BLaER1 (cell line): Measurements from ENCODE around the gene GPR55.
A peak's percentile ranks its signal among the peaks of the same experiment; 100 is the strongest.

Experiments
- H3K27ac ChIP-seq: shearing (Covaris generic); formaldehyde crosslinking; 2 replicates; pipeline ENCODE4 v1.8.1; 2022
- H3K27me3 ChIP-seq: shearing (Covaris generic); formaldehyde crosslinking; 2 replicates; pipeline ENCODE4 v1.8.1; 2022
- H3K36me3 ChIP-seq: shearing (Covaris generic); formaldehyde crosslinking; 2 replicates; pipeline ENCODE4 v1.8.1; 2022
- H3K4me1 ChIP-seq: shearing (Covaris generic); formaldehyde crosslinking; 2 replicates; pipeline ENCODE4 v1.8.1; 2022
- H3K4me2 ChIP-seq: shearing (Covaris generic); formaldehyde crosslinking; 2 replicates; pipeline ENCODE4 v1.8.1; 2022
- H3K4me3 ChIP-seq: shearing (Covaris generic); formaldehyde crosslinking; 2 replicates; pipeline ENCODE4 v1.8.1; 2022
- H3K9ac ChIP-seq: shearing (Covaris generic); formaldehyde crosslinking; 2 replicates; pipeline ENCODE4 v1.8.1; 2022
- H3K9me3 ChIP-seq: shearing (Covaris generic); formaldehyde crosslinking; 2 replicates; pipeline ENCODE4 v1.8.1; 2022
- H4K20me1 ChIP-seq: shearing (Covaris generic); formaldehyde crosslinking; 2 replicates; pipeline ENCODE4 v1.8.1; 2022
- Cebpa-rat ChIP-seq: shearing (Covaris generic); IDR thresholded peaks from 2 replicates; pipeline ENCODE4 v1.8.1; 2022

Gene GPR55

DNA sequence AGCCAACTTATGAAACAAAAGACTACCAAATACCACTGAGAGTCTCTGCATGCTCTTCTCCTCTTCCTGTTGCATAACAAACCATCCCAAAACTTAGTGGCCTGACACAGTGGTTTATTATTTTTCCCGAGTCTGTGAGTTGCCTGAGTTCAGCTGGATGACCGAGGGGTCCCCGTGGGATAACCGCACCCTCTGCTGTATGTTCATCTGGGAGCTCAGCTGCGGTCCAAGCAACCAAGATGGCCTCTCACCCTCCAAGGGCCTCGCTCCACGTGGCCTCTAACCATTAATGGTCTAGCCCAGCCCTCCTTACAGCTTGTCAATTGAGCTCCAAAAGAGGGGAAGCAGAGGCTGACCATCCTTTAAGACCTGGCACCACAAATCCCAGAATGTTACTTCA lies 43.2 kb downstream of the GPR55 start:
- H3K9me3 ChIP-seq: no peaks in the 10 kb centered on the region
- no peak overlapping the region for H3K9ac ChIP-seq
- H3K27me3 ChIP-seq: no peaks in the 10 kb centered on the region
- no peak overlapping the region for H3K27ac ChIP-seq
- peaks cover 38% of the 10 kb centered on the region for H3K4me1 ChIP-seq
- H4K20me1 ChIP-seq: peaks cover 8% of the 10 kb centered on the region; the same call in 1 of the 2 replicates
- no peak for TF ChIP-seq Cebpa-rat
- no peak overlapping the region for H3K4me2 ChIP-seq
- no peak overlapping the region for H3K4me3 ChIP-seq
- H3K36me3 ChIP-seq: peaks cover 34% of the 10 kb centered on the region

DNA sequence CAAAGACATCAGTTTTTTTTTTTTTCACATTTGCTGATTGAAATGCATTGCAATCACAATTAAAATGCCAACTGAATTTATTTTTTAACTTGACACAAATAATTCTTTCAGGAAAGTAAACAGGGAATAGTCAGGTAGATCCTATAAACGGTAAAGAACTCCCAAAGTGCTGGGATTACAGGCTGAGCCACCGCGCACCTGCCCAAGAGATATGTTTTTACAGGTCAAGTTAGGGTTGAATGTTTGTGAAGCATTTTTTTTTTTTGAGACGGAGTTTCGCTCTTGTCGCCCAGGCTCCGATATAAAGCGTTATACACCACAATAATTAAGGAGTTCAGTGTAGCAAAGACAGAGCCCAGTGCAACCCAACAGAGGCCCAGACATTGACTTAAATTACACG lies 45.2 kb downstream of the GPR55 start:
- Histone ChIP-seq H3K4me1 (peaks cover 42% of the 10 kb centered on the region), H3K9ac (no peak overlapping the region), H3K4me2 (no peak overlapping the region), H3K36me3 (peaks cover 54% of the 10 kb centered on the region), H4K20me1 (peaks cover 13% of the 10 kb centered on the region; the same call in 1 of the 2 replicates), H3K27ac (no peak overlapping the region), H3K4me3 (no peak overlapping the region), H3K27me3 (no peaks in the 10 kb centered on the region), H3K9me3 (no peaks in the 10 kb centered on the region)
- no peak for TF ChIP-seq Cebpa-rat

DNA sequence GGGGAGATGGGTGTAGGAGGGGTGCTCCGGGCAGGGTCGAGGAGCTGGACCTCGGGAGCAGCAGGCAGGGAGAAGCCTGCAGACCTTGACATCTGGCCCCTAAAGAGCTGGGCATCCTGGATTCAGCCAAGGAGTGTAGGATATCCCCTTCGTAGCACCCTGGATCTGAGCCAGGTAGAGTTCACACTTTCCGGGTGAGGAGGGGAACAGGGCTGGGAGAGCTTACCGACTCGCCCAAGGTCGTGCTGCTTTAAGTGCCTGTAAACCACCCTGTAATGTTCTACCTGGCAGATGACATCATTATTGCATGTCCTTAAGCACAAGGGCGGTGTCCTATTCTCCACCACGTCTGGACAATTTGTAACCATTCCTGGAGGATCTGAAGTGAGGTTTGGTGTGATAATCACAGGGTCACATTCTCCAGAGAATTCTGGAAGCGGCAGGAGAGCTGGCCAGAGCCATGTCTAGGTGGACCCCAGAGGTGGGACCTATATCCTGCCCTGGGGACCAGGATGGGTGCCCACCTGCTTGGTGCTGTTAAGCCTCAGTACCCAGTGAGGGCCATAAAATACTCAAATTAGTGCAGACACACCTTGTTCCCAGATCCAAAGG lies 45.7 kb downstream of the GPR55 start:
- Histone ChIP-seq H3K4me1 (peaks cover 47% of the 10 kb centered on the region), H3K36me3 (peaks cover 59% of the 10 kb centered on the region), H3K4me2 (no peak overlapping the region), H3K9ac (no peak overlapping the region), H3K9me3 (no peaks in the 10 kb centered on the region), H3K27ac (no peak overlapping the region), H3K27me3 (no peaks in the 10 kb centered on the region), H3K4me3 (no peak overlapping the region), H4K20me1 (peaks cover 18% of the 10 kb centered on the region)
- no peak for TF ChIP-seq Cebpa-rat

DNA sequence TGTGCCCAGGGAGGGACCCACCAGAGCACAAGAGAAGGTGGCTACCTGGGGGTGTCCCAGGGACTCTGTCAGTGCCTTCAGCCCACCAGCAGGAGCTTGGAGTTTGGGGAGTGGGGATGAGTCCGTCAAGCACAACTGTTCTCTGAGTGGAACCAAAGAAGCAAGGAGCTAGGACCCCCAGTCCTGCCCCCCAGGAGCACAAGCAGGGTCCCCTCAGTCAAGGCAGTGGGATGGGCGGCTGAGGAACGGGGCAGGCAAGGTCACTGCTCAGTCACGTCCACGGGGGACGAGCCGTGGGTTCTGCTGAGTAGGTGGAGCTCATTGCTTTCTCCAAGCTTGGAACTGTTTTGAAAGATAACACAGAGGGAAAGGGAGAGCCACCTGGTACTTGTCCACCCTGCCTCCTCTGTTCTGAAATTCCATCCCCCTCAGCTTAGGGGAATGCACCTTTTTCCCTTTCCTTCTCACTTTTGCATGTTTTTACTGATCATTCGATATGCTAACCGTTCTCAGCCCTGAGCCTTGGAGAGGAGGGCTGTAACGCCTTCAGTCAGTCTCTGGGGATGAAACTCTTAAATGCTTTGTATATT lies 46.3 kb downstream of the GPR55 start:
- Histone ChIP-seq H3K36me3 (peaks cover 59% of the 10 kb centered on the region), H3K9me3 (no peaks in the 10 kb centered on the region), H4K20me1 (peaks cover 25% of the 10 kb centered on the region), H3K4me1 (peaks cover 54% of the 10 kb centered on the region), H3K4me3 (no peak overlapping the region), H3K27ac (peak overlapping the region; percentile 64; the same call in 1 of the 2 replicates), H3K4me2 (peak overlapping the region; percentile 77), H3K27me3 (no peaks in the 10 kb centered on the region), H3K9ac (no peak overlapping the region)
- TF ChIP-seq Cebpa-rat: no peak

DNA sequence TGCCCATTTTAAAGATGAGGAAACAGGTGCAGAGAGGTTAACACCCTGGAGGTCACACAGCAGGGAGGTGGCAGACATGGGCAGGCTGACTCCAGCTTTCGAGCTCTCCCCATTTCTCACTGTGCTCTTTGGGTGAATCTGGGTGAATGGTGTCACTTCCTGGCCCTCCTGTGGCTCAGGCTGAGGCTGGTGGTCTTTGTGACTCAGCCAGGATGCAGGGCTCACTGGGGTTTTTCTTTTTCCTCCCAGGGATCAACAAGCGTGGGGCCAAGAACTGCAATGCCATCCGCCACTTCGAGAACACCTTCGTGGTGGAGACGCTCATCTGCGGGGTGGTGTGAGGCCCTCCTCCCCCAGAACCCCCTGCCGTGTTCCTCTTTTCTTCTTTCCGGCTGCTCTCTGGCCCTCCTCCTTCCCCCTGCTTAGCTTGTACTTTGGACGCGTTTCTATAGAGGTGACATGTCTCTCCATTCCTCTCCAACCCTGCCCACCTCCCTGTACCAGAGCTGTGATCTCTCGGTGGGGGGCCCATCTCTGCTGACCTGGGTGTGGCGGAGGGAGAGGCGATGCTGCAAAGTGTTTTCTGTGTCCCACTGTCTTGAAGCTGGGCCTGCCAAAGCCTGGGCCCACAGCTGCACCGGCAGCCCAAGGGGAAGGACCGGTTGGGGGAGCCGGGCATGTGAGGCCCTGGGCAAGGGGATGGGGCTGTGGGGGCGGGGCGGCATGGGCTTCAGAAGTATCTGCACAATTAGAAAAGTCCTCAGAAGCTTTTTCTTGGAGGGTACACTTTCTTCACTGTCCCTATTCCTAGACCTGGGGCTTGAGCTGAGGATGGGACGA lies 47.1 kb downstream of the GPR55 start:
- Histone ChIP-seq H3K27me3 (no peaks in the 10 kb centered on the region), H3K4me1 (peaks cover 61% of the 10 kb centered on the region), H3K36me3 (peaks cover 59% of the 10 kb centered on the region), H3K27ac (peak overlapping the region; percentile 64), H3K9me3 (no peaks in the 10 kb centered on the region), H4K20me1 (peaks cover 32% of the 10 kb centered on the region), H3K4me3 (no peak overlapping the region), H3K4me2 (peak overlapping the region; percentile 77), H3K9ac (no peak overlapping the region; the same call in 1 of the 2 replicates)
- TF ChIP-seq Cebpa-rat: no peak

DNA sequence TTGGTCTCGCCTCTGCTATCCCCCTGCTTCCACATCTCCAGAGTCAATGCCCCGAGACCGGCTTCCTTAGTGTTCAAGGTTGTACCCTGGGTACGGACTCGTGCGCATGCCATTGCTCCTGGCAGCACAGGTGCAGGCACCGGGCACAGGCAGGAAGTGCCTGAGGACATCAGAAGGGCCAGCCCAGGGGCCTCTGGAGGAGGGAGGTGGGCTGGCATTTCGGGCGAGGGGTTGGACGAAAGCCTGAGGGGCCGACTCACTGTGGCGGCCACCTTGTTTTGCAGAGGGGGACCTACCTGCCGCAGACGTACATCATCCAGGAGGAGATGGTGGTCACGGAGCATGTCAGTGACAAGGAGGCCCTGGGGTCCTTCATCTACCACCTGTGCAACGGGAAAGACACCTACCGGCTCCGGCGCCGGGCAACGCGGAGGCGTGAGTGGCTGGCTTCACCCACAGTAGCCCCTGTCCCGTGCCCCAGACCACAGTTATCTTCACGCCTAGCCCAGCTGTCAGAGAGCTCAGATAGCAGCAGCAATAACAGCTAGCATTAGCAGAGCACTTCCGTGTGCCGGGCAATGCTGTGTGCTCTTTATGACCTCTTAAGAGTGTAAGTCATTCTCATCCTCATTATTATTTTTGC lies 47.8 kb downstream of the GPR55 start:
- Histone ChIP-seq H3K4me3 (no peak overlapping the region), H3K4me2 (peak overlapping the region; percentile 77), H3K4me1 (peaks cover 68% of the 10 kb centered on the region), H3K27ac (peak overlapping the region; percentile 64), H3K36me3 (peaks cover 59% of the 10 kb centered on the region), H3K27me3 (no peaks in the 10 kb centered on the region), H3K9ac (no peak overlapping the region; the same call in 1 of the 2 replicates), H4K20me1 (peaks cover 39% of the 10 kb centered on the region), H3K9me3 (no peaks in the 10 kb centered on the region)
- no peak for TF ChIP-seq Cebpa-rat

DNA sequence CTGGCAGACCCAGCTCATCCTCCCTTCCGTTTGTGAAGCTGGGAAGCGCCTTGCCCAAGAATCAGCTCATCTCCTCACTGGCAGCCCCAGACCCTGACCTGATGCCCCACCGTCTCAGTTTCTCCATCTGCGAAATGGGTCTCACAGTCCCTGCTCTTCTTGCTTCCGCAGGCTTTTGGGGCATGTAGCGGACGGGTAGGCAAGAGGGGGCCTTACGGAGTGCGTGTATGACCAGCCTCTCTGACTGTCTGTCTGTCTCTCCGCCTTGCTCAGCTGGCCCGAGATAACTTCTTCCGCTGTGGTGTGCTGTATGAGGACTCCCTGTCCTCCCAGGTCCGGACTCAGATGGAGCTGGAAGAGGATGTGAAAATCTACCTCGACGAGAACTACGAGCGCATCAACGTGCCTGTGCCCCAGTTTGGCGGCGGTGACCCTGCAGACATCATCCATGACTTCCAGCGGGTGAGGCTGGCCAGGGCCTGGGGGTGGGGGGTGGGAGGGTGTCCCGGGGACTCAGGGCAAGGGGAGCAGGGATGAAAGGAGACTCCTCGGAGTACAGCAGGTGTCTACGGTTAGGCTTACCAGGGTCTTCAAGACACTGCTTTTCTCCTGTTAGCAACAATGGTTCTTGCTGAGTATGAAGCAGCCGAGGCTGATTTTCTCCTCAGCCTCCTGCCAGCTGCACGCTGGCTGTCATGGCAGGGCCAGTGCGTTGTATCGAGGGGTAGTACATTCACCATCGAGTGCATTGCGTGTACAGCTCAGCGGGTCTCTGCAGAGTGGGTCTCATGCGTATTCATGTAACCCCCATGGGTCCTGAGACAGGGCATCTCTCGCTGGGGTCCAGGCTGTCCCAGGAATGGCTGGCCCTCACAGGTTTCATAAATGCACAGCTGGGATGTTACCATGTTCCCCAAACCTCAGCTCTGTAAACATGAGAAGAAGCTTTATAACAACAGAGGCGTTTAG lies 49.4 kb downstream of the GPR55 start:
- H3K9me3 ChIP-seq: no peaks in the 10 kb centered on the region

DNA sequence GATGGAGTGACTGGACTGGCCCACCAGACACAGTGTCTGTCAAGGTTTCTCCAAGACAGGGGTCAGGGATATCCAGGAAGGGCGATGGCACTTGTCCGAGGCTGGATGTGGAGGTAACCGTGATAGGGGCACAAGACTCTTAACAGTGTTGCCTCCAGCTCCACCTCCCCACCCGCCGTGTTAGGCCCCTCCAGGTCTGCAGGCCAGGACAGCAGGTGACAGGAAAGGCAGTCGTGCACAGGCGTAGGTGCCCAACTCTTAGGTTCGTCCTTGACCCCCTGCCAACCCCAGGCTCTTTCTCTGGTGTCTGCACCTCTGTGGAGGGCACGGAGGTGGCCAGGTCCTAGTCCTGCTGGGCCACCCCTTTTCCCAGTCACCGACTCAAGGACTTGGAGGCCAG lies 50.2 kb downstream of the GPR55 start:
- Histone ChIP-seq H3K9me3 (no peaks in the 10 kb centered on the region), H3K9ac (no peak overlapping the region), H3K36me3 (peaks cover 53% of the 10 kb centered on the region), H3K4me2 (peak overlapping the region; percentile 92), H3K4me3 (no peak overlapping the region), H3K27ac (peak overlapping the region; percentile 87), H3K27me3 (no peaks in the 10 kb centered on the region), H3K4me1 (peaks cover 92% of the 10 kb centered on the region), H4K20me1 (peaks cover 62% of the 10 kb centered on the region)
- TF ChIP-seq Cebpa-rat: no peak

More for the DNA sequence above, 49.4 kb downstream of the GPR55 start:
- no peak for TF ChIP-seq Cebpa-rat
- peak overlapping the region; percentile 87; the same call in 1 of the 2 replicates for H3K27ac ChIP-seq
- H3K4me2 ChIP-seq: peak overlapping the region; percentile 92
- no peak overlapping the region for H3K9ac ChIP-seq
- peaks cover 54% of the 10 kb centered on the region for H4K20me1 ChIP-seq
- no peaks in the 10 kb centered on the region for H3K27me3 ChIP-seq
- no peak overlapping the region for H3K4me3 ChIP-seq
- peaks cover 84% of the 10 kb centered on the region for H3K4me1 ChIP-seq
- peaks cover 59% of the 10 kb centered on the region for H3K36me3 ChIP-seq

DNA sequence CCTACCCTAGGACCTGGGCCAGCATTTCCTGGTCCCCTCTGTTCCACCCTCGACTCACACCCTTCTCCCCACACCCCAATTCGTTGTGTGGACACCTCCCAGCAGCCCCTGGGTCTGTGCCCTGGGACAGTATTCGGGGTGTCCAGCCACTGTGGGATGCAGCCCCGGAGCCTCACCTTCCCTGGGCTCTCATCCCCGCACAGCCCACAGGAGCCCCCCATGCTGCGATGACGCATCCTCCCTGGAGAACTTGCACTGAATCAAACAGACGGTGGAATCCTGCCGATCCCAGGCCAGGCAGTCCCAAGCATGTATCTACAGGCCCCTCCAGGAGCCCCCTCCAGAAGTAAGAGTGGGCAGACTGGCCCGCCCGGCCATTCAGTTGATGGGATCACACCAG lies 50.6 kb downstream of the GPR55 start:
- Histone ChIP-seq H3K4me2 (peak overlapping the region; percentile 92), H3K4me3 (peak overlapping the region; percentile 43), H3K4me1 (peaks cover 96% of the 10 kb centered on the region), H3K9ac (peak overlapping the region; percentile 55), H3K27ac (peak overlapping the region; percentile 87), H3K36me3 (peaks cover 49% of the 10 kb centered on the region), H3K9me3 (no peaks in the 10 kb centered on the region), H3K27me3 (no peaks in the 10 kb centered on the region), H4K20me1 (peaks cover 66% of the 10 kb centered on the region)
- TF ChIP-seq Cebpa-rat: no peak
